T follicular helper cell (primary cell): ENCODE measurements around the gene CSF1R.
"Not testable (repeated sequence)": the region's sequence is repeated elsewhere in the genome, so short reads cannot be mapped to it uniquely, and the experiment has no call there.

Experiments used
- DNase-seq: peaks from one replicate; pipeline ENCODE4 v3.0.0-alpha.2; 2020; ENCODE audit warnings: low read depth

The CSF1R gene

GRCh38 chr5:150055326-150056074 is 30.9 kb downstream of the CSF1R start:
- no peak for DNase-seq

GRCh38 chr5:150054569-150054968 is 31.8 kb downstream of the CSF1R start:
- DNase-seq: no peak

- no peak for DNase-seq
Measured at GRCh38 chr5:150053713-150054392, 32.5 kb downstream of the CSF1R start.

GRCh38 chr5:150052956-150053712 is 33.2 kb downstream of the CSF1R start:
- no peak for DNase-seq

- no peak for DNase-seq
Measured at GRCh38 chr5:150052226-150052955, 34.0 kb downstream of the CSF1R start.

GRCh38 chr5:150051657-150052195 is 34.6 kb downstream of the CSF1R start:
- DNase-seq: no peak

GRCh38 chr5:150050172-150050811 is 36.1 kb downstream of the CSF1R start:
- not testable (repeated sequence) for DNase-seq

- DNase-seq: no peak
Measured at GRCh38 chr5:150046031-150046430, 40.3 kb downstream of the CSF1R start.

- no peak for DNase-seq
Measured at GRCh38 chr5:150045549-150045948, 40.8 kb downstream of the CSF1R start.

- no peak for DNase-seq
Measured at GRCh38 chr5:150044712-150045111, 41.6 kb downstream of the CSF1R start.

- DNase-seq: no peak
Measured at GRCh38 chr5:150044329-150044681, 42.0 kb downstream of the CSF1R start.

- no peak for DNase-seq
Measured at GRCh38 chr5:150043657-150044328, 42.6 kb downstream of the CSF1R start.

- DNase-seq: no peak
Measured at GRCh38 chr5:150042459-150042858, 43.9 kb downstream of the CSF1R start.

- DNase-seq: no peak
Measured at GRCh38 chr5:150038547-150038946, 47.8 kb downstream of the CSF1R start.

- no peak for DNase-seq
Measured at GRCh38 chr5:150036513-150036912, 49.8 kb downstream of the CSF1R start.

GRCh38 chr5:150035139-150035895 is 51.0 kb downstream of the CSF1R start:
- no peak for DNase-seq

GRCh38 chr5:150034662-150035061 is 51.7 kb downstream of the CSF1R start:
- no peak for DNase-seq

- DNase-seq: no peak
Measured at GRCh38 chr5:150033334-150033733, 53.0 kb downstream of the CSF1R start.

GRCh38 chr5:150028047-150028446 is 58.3 kb downstream of the CSF1R start:
- DNase-seq: not testable (repeated sequence)

GRCh38 chr5:150026682-150027172 is 59.6 kb downstream of the CSF1R start:
- DNase-seq: no peak
